HCT116 (cell line): ENCODE measurements around the gene USP48. TPM values are rescaled to one million over a fixed set of nuclear protein-coding genes. Genes with fewer than 3 reads are reported as not detected.

Source experiments
- ATAC-seq: fragments of 200-7000 bp; cut with Tn5 transposase; 2 replicates; pipeline ENCODE4 v1.9.1; 2020; ENCODE audit warnings: mild to moderate bottlenecking, moderate library complexity
- Bru-seq: library from RNA; stranded (reverse); fragments of 400-500 nt; gene quantifications from one replicate; lab custom pipeline; 2021; lab: Mats Ljungman, UMichigan
- BruChase-seq, 2 experiments: library from RNA; stranded (reverse); fragments of 400-500 nt; gene quantifications; one replicate each; lab custom pipeline; 2021; lab: Mats Ljungman, UMichigan
- BruUV-seq: library from RNA; stranded (reverse); fragments of 400-500 nt; replicated peaks from 2 replicates; lab custom pipeline; 2021; lab: Mats Ljungman, UMichigan
- CTCF ChIA-PET: fragments of 300-600 bp; sonication (Branson Sonifier 250); formaldehyde crosslinking; loops from one replicate; lab custom pipeline; 2021; ENCODE audit warnings: antibody characterized with exemption; lab: Charles Lee
- POLR2A ChIA-PET: fragments of 300-600, 350-600 bp; sonication (Branson Sonifier 250); formaldehyde crosslinking; loops from one replicate; lab custom pipeline; 2021; ENCODE audit warnings: antibody characterized with exemption; lab: Charles Lee
- RAD21 ChIA-PET, 2 experiments: fragments of 300-600 bp; sonication (Branson Sonifier 250); formaldehyde crosslinking; loops; one replicate each; lab custom pipeline; 2023; ENCODE audit warnings: low total read pairs in 2 of 2; ENCODE audit not compliant: uncharacterized antibody in 2 of 2, unreplicated experiment in 2 of 2, low non-redundant PET in 1 of 2; lab: Charles Lee
- DNase-seq: peaks from one replicate; pipeline ENCODE4 v3.0.0-alpha.2; 2010; ENCODE audit warnings: low read depth, low spot score
- H2AFZ ChIP-seq: fragments of 200-600 bp; shearing (Covaris generic), sonication (generic); 2 replicates; pipeline ENCODE4 v1.6.1; 2017; ENCODE audit warnings: low read depth, mixed run types, mixed read lengths, antibody characterized with exemption, low read length; ENCODE audit not compliant: poor library complexity, severe bottlenecking
- H3K27ac ChIP-seq: 2 replicates; pipeline ENCODE4 v1.5.1; 2012; ENCODE audit warnings: low read depth, low read length
- H3K27me3 ChIP-seq: fragments of 200-600 bp; sonication (generic); 2 replicates; pipeline ENCODE4 v1.6.1; 2016; ENCODE audit warnings: mixed run types, low read length, mixed read lengths; ENCODE audit not compliant: insufficient read depth
- H3K36me3 ChIP-seq, 2 experiments: fragments of 200-500 bp in 1 of 2; fragments of 200-600 bp in 1 of 2; sonication (Bioruptor generic) in 1 of 2; sonication (generic) in 1 of 2; 2 replicates each; pipeline versions ENCODE4 v1.5.1 to v1.6.1; 2014 to 2016; ENCODE audit warnings: low read length in 2 of 2, inconsistent platforms in 1 of 2, mixed read lengths in 1 of 2, mixed run types in 1 of 2; ENCODE audit not compliant: insufficient read depth in 2 of 2, control insufficient read depth in 1 of 2
- H3K4me1 ChIP-seq, 2 experiments: fragments of 200-600 bp in 1 of 2; sonication (generic) in 1 of 2; 2 replicates each; pipeline versions ENCODE4 v1.5.1 to v1.6.1; 2012 to 2017; ENCODE audit warnings: low read length in 2 of 2, inconsistent platforms in 1 of 2, mild to moderate bottlenecking in 1 of 2, mixed read lengths in 1 of 2, mixed run types in 1 of 2, moderate library complexity in 1 of 2; ENCODE audit not compliant: insufficient read depth in 2 of 2, control insufficient read depth in 1 of 2
- H3K4me2 ChIP-seq: fragments of 200-600 bp; sonication (generic); 2 replicates; pipeline ENCODE4 v1.6.1; 2017; ENCODE audit warnings: mixed run types, low read length, mixed read lengths
- H3K4me3 ChIP-seq, 2 experiments: fragments of 200-600 bp in 1 of 2; sonication (generic) in 1 of 2; replicated peaks in 1 of 2; 2 replicates each; pipeline ENCODE4 v1.5.1; 2011 to 2016; ENCODE audit warnings: low read length in 2 of 2, control low read depth in 1 of 2, low read depth in 1 of 2, mild to moderate bottlenecking in 1 of 2, mixed read lengths in 1 of 2, mixed run types in 1 of 2
- H3K79me2 ChIP-seq: fragments of 200-600 bp; sonication (generic); 2 replicates; pipeline ENCODE4 v1.6.1; 2017; ENCODE audit warnings: mild to moderate bottlenecking, mixed run types, low read length, moderate library complexity, mixed read lengths; ENCODE audit not compliant: insufficient read depth
- H3K9ac ChIP-seq: fragments of 200-600 bp; sonication (generic); 2 replicates; pipeline ENCODE4 v1.6.1; 2016; ENCODE audit warnings: low read length, mixed read lengths
- H3K9me2 ChIP-seq: fragments of 200-600 bp; sonication (generic), shearing (Covaris generic); 2 replicates; pipeline ENCODE4 v1.6.1; 2017; ENCODE audit warnings: mixed run types, mild to moderate bottlenecking, moderate library complexity; ENCODE audit not compliant: insufficient read depth
- H3K9me3 ChIP-seq, 2 experiments: fragments of 200-500 bp in 1 of 2; fragments of 200-600 bp in 1 of 2; sonication (Bioruptor generic) in 1 of 2; sonication (generic) in 1 of 2; 2 replicates each; pipeline ENCODE4 v1.6.1; 2014 to 2017; ENCODE audit warnings: low read length in 2 of 2, mixed read lengths in 2 of 2, inconsistent platforms in 1 of 2, low read depth in 1 of 2, mild to moderate bottlenecking in 1 of 2, mixed run types in 1 of 2, moderate library complexity in 1 of 2; ENCODE audit not compliant: control insufficient read depth in 1 of 2, insufficient read depth in 1 of 2
- H4K20me1 ChIP-seq: fragments of 200-600 bp; sonication (generic), shearing (Covaris generic); 2 replicates; pipeline ENCODE4 v1.6.1; 2017; ENCODE audit warnings: mixed run types, mild to moderate bottlenecking, moderate library complexity; ENCODE audit not compliant: insufficient read depth
- ATF3 ChIP-seq: IDR thresholded peaks from 2 replicates; pipeline ENCODE4 v1.6.1; 2012
- CBX3 ChIP-seq: IDR thresholded peaks from 2 replicates; pipeline ENCODE4 v1.6.1; 2012; ENCODE audit warnings: low read depth
- EGR1 ChIP-seq: IDR thresholded peaks from 2 replicates; pipeline ENCODE4 v1.6.1; 2012; ENCODE audit warnings: low read depth
- ELF1 ChIP-seq: IDR thresholded peaks from 2 replicates; pipeline ENCODE4 v1.6.1; 2012; ENCODE audit warnings: low read depth, borderline replicate concordance
- EZH2 ChIP-seq: fragments of 200-600 bp; sonication (generic); IDR thresholded peaks from 2 replicates; pipeline ENCODE4 v1.6.1; 2017; ENCODE audit warnings: antibody characterized with exemption, mixed run types
- MAX ChIP-seq: IDR thresholded peaks from 2 replicates; pipeline ENCODE4 v1.6.1; 2012
- POLR2A ChIP-seq: IDR thresholded peaks from 2 replicates; pipeline ENCODE4 v1.7.0; 2011; ENCODE audit warnings: borderline replicate concordance; ENCODE audit not compliant: insufficient read depth, insufficient read length; ENCODE audit errors: extremely low read depth
- POLR2AphosphoS5 ChIP-seq: IDR thresholded peaks from 2 replicates; pipeline ENCODE4 v1.6.1; 2011; ENCODE audit warnings: mild to moderate bottlenecking, low read depth, low read length, moderate library complexity
- SIN3A ChIP-seq: IDR thresholded peaks from 2 replicates; pipeline ENCODE4 v1.6.1; 2012; ENCODE audit warnings: low read depth
- SP1 ChIP-seq: IDR thresholded peaks from 2 replicates; pipeline ENCODE4 v1.6.1; 2012; ENCODE audit warnings: low read depth
- SRF ChIP-seq: IDR thresholded peaks from 2 replicates; pipeline ENCODE4 v1.6.1; 2012; ENCODE audit warnings: low read depth
- TCF7L2 ChIP-seq: IDR thresholded peaks from 2 replicates; pipeline ENCODE4 v1.7.0; 2011; ENCODE audit warnings: borderline replicate concordance, inconsistent platforms; ENCODE audit not compliant: insufficient read depth, insufficient read length; ENCODE audit errors: extremely low read depth
- YY1 ChIP-seq: IDR thresholded peaks from 2 replicates; pipeline ENCODE4 v1.6.1; 2011; ENCODE audit warnings: low read length, low read depth, moderate library complexity, mild to moderate bottlenecking; ENCODE audit not compliant: insufficient replicate concordance; ENCODE audit errors: extremely low read depth
- ZBTB33 ChIP-seq: IDR thresholded peaks from 2 replicates; pipeline ENCODE4 v1.6.1; 2011; ENCODE audit warnings: mild to moderate bottlenecking, low read length, moderate library complexity; ENCODE audit not compliant: insufficient replicate concordance; ENCODE audit errors: extremely low read depth
- ZFX ChIP-seq: fragments of 450-650 bp; IDR thresholded peaks from 2 replicates; pipeline ENCODE4 v1.6.1; 2017
- intact Hi-C: fragments of 100-400 bp; cut with micrococcal nuclease; formaldehyde crosslinking; loops from 2 replicates; pipeline ENCODE4 v1.10.0; 2022
- long read RNA-seq: library from polyadenylated mRNA; unstranded; transcript quantifications from one replicate; pipeline ENCODE4 v2.0.0, GENCODE V29; 2021; ENCODE audit not compliant: unreplicated experiment
- polyA plus RNA-seq: library from polyadenylated mRNA; unstranded; fragments of >200 nt; gene quantifications from 2 replicates; pipeline ENCODE4 v1.2.1, GENCODE V29; 2012; ENCODE audit warnings: missing spikeins
- total RNA-seq: library from RNA; stranded (reverse); gene quantifications from one replicate; pipeline ENCODE4 v1.2.1, GENCODE V29; 2021; ENCODE audit not compliant: unreplicated experiment

USP48 gene
- total RNA-seq: 54.8 TPM
- polyA plus RNA-seq: 17.8 and 26.1 TPM in 2 replicates
- Bru-seq, nascent RNA: percentile 74 among the genes with signal in this experiment
- BruChase-seq, experiment 1, labeled RNA remaining after a 6-hour chase: percentile 77 among the genes with signal in this experiment
- BruChase-seq, experiment 2, labeled RNA remaining after a 2-hour chase: percentile 82 among the genes with signal in this experiment
- long read RNA-seq, full-length matches to known transcripts: 44 of 145 reads
- long read RNA-seq, partial matches to known transcripts: 77 of 145 reads
- long read RNA-seq, other reads (novel, unspliced or antisense): 24 of 145 reads

GRCh38 chr1:21782868-21783678 is at the start of gene USP48:
TSS of gene USP48 (minus strand) at chr1:21783149. CDS start at chr1:21782957, 192 bp downstream.
- TF ChIP-seq TCF7L2 (peak; percentile 44), YY1 (peak; percentile 80), SIN3A (peak; percentile 88), MAX (peak; percentile 84), ZFX (peak; percentile 84; the same call in 1 of the 2 replicates), ATF3 (no peak), ZBTB33 (peak; percentile 74), POLR2AphosphoS5 (peak; percentile 98), SRF (no peak), POLR2A (peak; percentile 96), SP1 (peak; percentile 63), CBX3 (peak; percentile 8; the same call in 1 of the 2 replicates), EZH2 (no peak), EGR1 (no peak), ELF1 (peak; percentile 68; the same call in 1 of the 2 replicates)
- TF ChIP-seq, all 23 proteins: peak for 11
- Histone ChIP-seq H3K79me2 (peaks cover 47% of the 10 kb centered on the region), H3K4me2 (peak within 1 kb of the TSS; percentile 83), H3K9me3 (no peaks in the 10 kb centered on the region), H2AFZ (no peak within 1 kb of the TSS), H3K36me3 (no peaks in the 10 kb centered on the region), H3K9ac (peak within 1 kb of the TSS; percentile 77), H3K4me1 (peaks cover 10 to 32% of the 10 kb centered on the region in 2 experiments; a peak in 3 of 4 replicates), H3K27ac (peak within 1 kb of the TSS; percentile 81), H3K27me3 (no peaks in the 10 kb centered on the region), H3K9me2 (no peaks in the 10 kb centered on the region), H3K4me3 (peak within 1 kb of the TSS; percentile 67 to 78), H4K20me1 (no peaks in the 10 kb centered on the region)
- ChIA-PET POLR2A (interaction anchor here (0.9 to 1.1 kb wide), 2 partner anchors 9 to 63 kb away, joined by 3 to 4 read pairs; no protein-coding TSS in a partner anchor), RAD21 (interaction anchor here in 1 of 2 experiments (1.2 kb wide), 1 partner anchor 144 kb away, joined by 3 read pairs; no protein-coding TSS in a partner anchor), CTCF (no interaction called here)
- DNase-seq (peak; percentile 92), ATAC-seq (peak; percentile 87)
- BruUV-seq: TSS peak; percentile 94
- intact Hi-C loops: loop anchor here (5.0 kb wide), 1 partner anchor 154 kb away; the partner anchor contains the start of gene HSPG2
